H1 (cell line): ENCODE measurements around the gene PCDHGA3. TPM values are rescaled to one million over a fixed set of nuclear protein-coding genes. Genes with fewer than 3 reads are reported as not detected.

ENCODE experiments used
- CTCF ChIA-PET: fragments of 300-600 bp; sonication (Branson Sonifier 250); formaldehyde crosslinking; loops from one replicate; lab custom pipeline; 2021; ENCODE audit not compliant: partially characterized antibody; lab: Charles Lee
- POLR2A ChIA-PET: fragments of 300-600 bp; sonication (Branson Sonifier 250); formaldehyde crosslinking; loops from one replicate; lab custom pipeline; 2021; ENCODE audit warnings: inconsistent platforms; ENCODE audit not compliant: partially characterized antibody; lab: Charles Lee
- DNase-seq, 2 experiments: peaks; one replicate each; pipeline versions ENCODE4 v3.0.0 to v3.0.0-alpha.2; 2010 to 2022; ENCODE audit warnings: low spot score in 2 of 2, low read depth in 1 of 2, mixed read lengths in 1 of 2
- FAIRE-seq: peaks from 2 replicates; lab custom pipeline; 2011; peaks lifted over from hg19 to GRCh38; lab: Jason Lieb, UNC
- H2AFZ ChIP-seq: 2 replicates; pipeline ENCODE4 v1.8.1; 2012; ENCODE audit warnings: low read length, inconsistent platforms
- H2AK5ac ChIP-seq: 2 replicates; pipeline ENCODE4 v1.6.1; 2013; ENCODE audit warnings: low read depth, low read length
- H2BK120ac ChIP-seq: replicated peaks from 2 replicates; pipeline ENCODE3; 2013; ENCODE audit warnings: low read depth, low read length, inconsistent platforms
- H2BK12ac ChIP-seq: 2 replicates; pipeline ENCODE4 v1.6.1; 2013; ENCODE audit warnings: low read depth, low read length
- H2BK15ac ChIP-seq: 2 replicates; pipeline ENCODE4 v1.6.1; 2013; ENCODE audit warnings: low read length
- H2BK20ac ChIP-seq: 2 replicates; pipeline ENCODE4 v1.6.1; 2013; ENCODE audit warnings: low read length
- H2BK5ac ChIP-seq: 2 replicates; pipeline ENCODE4 v1.6.1; 2013; ENCODE audit warnings: low read depth, low read length
- H3K14ac ChIP-seq: 2 replicates; pipeline ENCODE4 v1.6.1; 2013; ENCODE audit warnings: inconsistent platforms; ENCODE audit not compliant: insufficient read length
- H3K18ac ChIP-seq: 2 replicates; pipeline ENCODE4 v1.6.1; 2013; ENCODE audit warnings: low read length; ENCODE audit errors: extremely low read depth
- H3K23ac ChIP-seq: 2 replicates; pipeline ENCODE4 v1.6.1; 2013; ENCODE audit warnings: inconsistent platforms; ENCODE audit not compliant: insufficient read length
- H3K23me2 ChIP-seq: 2 replicates; pipeline ENCODE4 v1.6.1; 2013; ENCODE audit warnings: low read depth, low read length
- H3K27ac ChIP-seq: 2 replicates; pipeline ENCODE4 v1.6.1; 2011; ENCODE audit warnings: low read depth, low read length, inconsistent platforms
- H3K27me3 ChIP-seq, 4 experiments: replicated peaks in 1 of 4; 1 replicate in 1 of 4; 2 replicates in 3 of 4; pipeline versions ENCODE4 v1.6.1 to v1.8.1; 2011 to 2013; ENCODE audit warnings: low read length in 3 of 4, mild to moderate bottlenecking in 3 of 4, inconsistent platforms in 2 of 4, mixed read lengths in 2 of 4, moderate library complexity in 1 of 4; ENCODE audit not compliant: control insufficient read depth in 3 of 4, insufficient read depth in 3 of 4; ENCODE audit errors: extremely low read depth in 1 of 4
- H3K36me3 ChIP-seq, 4 experiments: 2 replicates each; pipeline versions ENCODE4 v1.6.1 to v1.8.1; 2011 to 2013; ENCODE audit warnings: mild to moderate bottlenecking in 4 of 4, low read length in 3 of 4, moderate library complexity in 2 of 4, control low read depth in 1 of 4, inconsistent platforms in 1 of 4; ENCODE audit not compliant: insufficient read depth in 4 of 4, control insufficient read depth in 2 of 4
- H3K4ac ChIP-seq: replicated peaks from 2 replicates; pipeline ENCODE3; 2013; ENCODE audit warnings: low read length, low read depth, mixed read lengths, inconsistent platforms; ENCODE audit not compliant: insufficient read length
- H3K4me1 ChIP-seq, 4 experiments: replicated peaks in 1 of 4; 1 replicate in 1 of 4; 2 replicates in 3 of 4; pipeline versions ENCODE4 v1.6.1 to v1.8.1; 2011 to 2013; ENCODE audit warnings: low read length in 3 of 4, inconsistent platforms in 2 of 4, mixed read lengths in 1 of 4; ENCODE audit not compliant: insufficient read depth in 4 of 4, control insufficient read depth in 3 of 4
- H3K4me2 ChIP-seq, 2 experiments: 2 replicates each; pipeline versions ENCODE4 v1.6.1 to v1.8.1; 2011 to 2013; ENCODE audit warnings: low read depth in 2 of 2, low read length in 2 of 2, control low read depth in 1 of 2, inconsistent platforms in 1 of 2, mild to moderate bottlenecking in 1 of 2; ENCODE audit not compliant: insufficient read depth in 1 of 2
- H3K4me3 ChIP-seq, 4 experiments: fragments of 200-600, 300-600 bp in 1 of 4; sonication (generic), shearing (Covaris generic), sonication (Bioruptor Twin) in 1 of 4; 2 replicates each; pipeline versions ENCODE4 v1.5.1 to v1.8.1; 2011 to 2016; ENCODE audit warnings: low read length in 4 of 4, low read depth in 3 of 4, control low read depth in 2 of 4, inconsistent platforms in 2 of 4, mild to moderate bottlenecking in 2 of 4, mixed read lengths in 1 of 4, moderate library complexity in 1 of 4; ENCODE audit not compliant: insufficient read depth in 2 of 4; ENCODE audit errors: extremely low read depth in 1 of 4
- H3K56ac ChIP-seq: replicated peaks from 2 replicates; pipeline ENCODE3; 2013; ENCODE audit warnings: low read depth, mild to moderate bottlenecking, mixed read lengths, low read length, inconsistent platforms; ENCODE audit not compliant: insufficient read length
- H3K79me1 ChIP-seq: 2 replicates; pipeline ENCODE4 v1.6.1; 2013; ENCODE audit warnings: low read depth, low read length, control low read depth
- H3K79me2 ChIP-seq, 2 experiments: 2 replicates each; pipeline versions ENCODE4 v1.6.1 to v1.8.1; 2012 to 2013; ENCODE audit warnings: low read length in 2 of 2, mild to moderate bottlenecking in 2 of 2, inconsistent platforms in 1 of 2; ENCODE audit not compliant: insufficient read depth in 2 of 2, control insufficient read depth in 1 of 2
- H3K9ac ChIP-seq, 4 experiments: replicated peaks in 1 of 4; 1 replicate in 1 of 4; 2 replicates in 3 of 4; pipeline versions ENCODE4 v1.6.1 to v1.8.1; 2011 to 2013; ENCODE audit warnings: low read depth in 3 of 4, low read length in 3 of 4, control low read depth in 2 of 4, mild to moderate bottlenecking in 2 of 4, moderate library complexity in 2 of 4, inconsistent platforms in 1 of 4; ENCODE audit errors: extremely low read depth in 1 of 4
- H3K9me3 ChIP-seq, 2 experiments: 2 replicates each; pipeline versions ENCODE4 v1.6.1 to v1.8.1; 2012 to 2013; ENCODE audit warnings: mild to moderate bottlenecking in 2 of 2, moderate library complexity in 2 of 2, control low read depth in 1 of 2, inconsistent platforms in 1 of 2, low read depth in 1 of 2, low read length in 1 of 2, mixed read lengths in 1 of 2; ENCODE audit not compliant: insufficient read depth in 2 of 2
- H4K20me1 ChIP-seq, 2 experiments: replicated peaks in 1 of 2; 2 replicates each; pipeline versions ENCODE3 to v1.8.1; 2011 to 2013; ENCODE audit warnings: inconsistent platforms in 2 of 2, low read length in 2 of 2, mild to moderate bottlenecking in 1 of 2; ENCODE audit not compliant: insufficient read depth in 2 of 2, control insufficient read depth in 1 of 2
- H4K5ac ChIP-seq: 2 replicates; pipeline ENCODE4 v1.6.1; 2013; ENCODE audit warnings: low read length, low read depth, mixed read lengths, inconsistent platforms; ENCODE audit not compliant: insufficient read length
- H4K8ac ChIP-seq: 2 replicates; pipeline ENCODE4 v1.8.0; 2013; ENCODE audit warnings: mild to moderate bottlenecking, moderate library complexity, low read length, inconsistent platforms; ENCODE audit not compliant: insufficient read depth; ENCODE audit errors: extremely low read depth
- H4K91ac ChIP-seq: replicated peaks from 2 replicates; pipeline ENCODE3; 2013; ENCODE audit warnings: low read length, mixed read lengths, inconsistent platforms; ENCODE audit not compliant: insufficient read length
- BCL11A ChIP-seq, 2 experiments: IDR thresholded peaks; one replicate each; pipeline ENCODE4 v1.6.1; 2011; ENCODE audit warnings: low read depth in 2 of 2, low read length in 2 of 2, mild to moderate bottlenecking in 2 of 2
- POU5F1 ChIP-seq: IDR thresholded peaks from 2 replicates; pipeline ENCODE4 v1.6.1; 2011; ENCODE audit warnings: low read depth, mild to moderate bottlenecking, low read length, moderate library complexity
- SIX5 ChIP-seq: IDR thresholded peaks from 2 replicates; pipeline ENCODE4 v1.6.1; 2011; ENCODE audit warnings: mild to moderate bottlenecking, low read depth, low read length
- SRF ChIP-seq: IDR thresholded peaks from 2 replicates; pipeline ENCODE4 v1.6.1; 2011; ENCODE audit warnings: mild to moderate bottlenecking, low read depth, low read length, moderate library complexity
- USF2 ChIP-seq: IDR thresholded peaks from 2 replicates; pipeline ENCODE4 v1.6.1; 2011; ENCODE audit warnings: low read length, improper control_type of control experiment
- WGBS, 2 experiments: shearing (Covaris generic) in 1 of 2; methylation state at CpG; one replicate each; pipeline versions ENCODE4 v1.1.6 to v1.1.7; 2013 to 2015; ENCODE audit warnings: low lambda C conversion rate in 2 of 2, mixed read lengths in 2 of 2, inconsistent platforms in 1 of 2, low coverage in 1 of 2, missing lambda C conversion rate in 1 of 2; ENCODE audit not compliant: insufficient replicate concordance in 2 of 2, insufficient coverage in 1 of 2, insufficient read length in 1 of 2; ENCODE audit errors: extremely low coverage in 1 of 2, missing lambda C conversion rate in 1 of 2; 5-methylcytosine and 5-hydroxymethylcytosine counted together
- polyA plus RNA-seq, 7 experiments: library from polyadenylated mRNA; depleted of rRNA in 3 of 7; stranded (reverse) in 5 of 7; unstranded in 2 of 7; fragments of >200 nt in 5 of 7; fragments of 200-250 nt in 2 of 7; gene quantifications; 1 replicate in 5 of 7; 2 replicates in 1 of 7; 4 replicates in 1 of 7; pipeline versions ENCODE4 v1.2.1 to v1.2.3, GENCODE V29; 2011 to 2013; ENCODE audit warnings: missing spikeins in 2 of 7, mixed read lengths in 2 of 7
- total RNA-seq: library from RNA; stranded (reverse); fragmentation: NEBNext Ultra II Directional; extraction: Animal tissue kit (Norgen Biotek cat#: 25700); gene quantifications from 2 replicates; pipeline ENCODE4 v1.2.1, GENCODE V29; 2021

The PCDHGA3 gene
- total and polyA plus RNA-seq, 2 of the 8 experiments (the other 6 are each of a cell fraction or from before 2014, with no cell fraction given): 0.15 to 0.39 TPM

- Histone ChIP-seq H3K4me1 (0 out of 7 replicates have a peak, but pooled peaks cover 0 to 1% (median 0%) of the 10 kb centered on the region in 4 experiments), H3K9me3 (peaks cover 34 to 50% of the 10 kb centered on the region in 2 experiments), H3K4me2 (no peak overlapping the region), H2BK15ac (no peak overlapping the region), H4K5ac (no peak overlapping the region), H2BK5ac (no peak overlapping the region), H2BK120ac (no peak overlapping the region), H3K56ac (no peak overlapping the region), H3K4ac (no peak overlapping the region), H3K27ac (no peak overlapping the region)
- POLR2A ChIA-PET: interaction anchor here (0.7 kb wide), 1 partner anchor 163 kb away, joined by 3 read pairs; no protein-coding TSS in a partner anchor
- 96% methylated on average over 24 of the region's 24 CpGs; no CpG with 5 or more reads in 1 of the 2 experiments for WGBS, 2 experiments
- no peak for TF ChIP-seq BCL11A (IDR thresholded peaks at IDR 0.05; ENCODE audit: low read depth in 2 of 2, low read length in 2 of 2)
- no peak for TF ChIP-seq SRF
- no peak for TF ChIP-seq SIX5
- TF ChIP-seq USF2: no peak
- no peak for TF ChIP-seq POU5F1
- TF ChIP-seq, all 59 proteins: peak for 0
- H2BK12ac ChIP-seq: no peak overlapping the region
- DNase-seq: no peak
- H3K9ac ChIP-seq: no peak overlapping the region
- no peaks in the 10 kb centered on the region for H3K23me2 ChIP-seq
- FAIRE-seq: no peak
- no peak overlapping the region for H2AK5ac ChIP-seq
- no peak overlapping the region for H2AFZ ChIP-seq
- H3K18ac ChIP-seq: no peak overlapping the region
- peaks cover 0 to 13% (median 4%) of the 10 kb centered on the region in 4 experiments; a peak in 4 of 8 replicates for H3K36me3 ChIP-seq
- no peak overlapping the region for H3K23ac ChIP-seq
- H3K27me3 ChIP-seq: no peaks in the 10 kb centered on the region
- H3K79me1 ChIP-seq: no peaks in the 10 kb centered on the region
- no peak overlapping the region for H3K14ac ChIP-seq
- no peaks in the 10 kb centered on the region for H3K79me2 ChIP-seq
- H4K91ac ChIP-seq: no peak overlapping the region
- H3K4me3 ChIP-seq: no peak overlapping the region
- CTCF ChIA-PET: interaction anchor here (0.6 to 4.4 kb wide), 42 partner anchors 8 to 279 kb away, joined by 3 to 28 read pairs (median 5); partner anchors contain the start of genes PCDHB10, PCDHB14, PCDHB15 and PCDHB16
- no peak overlapping the region for H2BK20ac ChIP-seq
- no peak overlapping the region for H4K8ac ChIP-seq
- no peaks in the 10 kb centered on the region for H4K20me1 ChIP-seq
These were observed 12.0 kb downstream of the PCDHGA3 start for GRCh38 chr5:141355641-141356040.
